ENCODE data around the gene NTN1.

DNA sequence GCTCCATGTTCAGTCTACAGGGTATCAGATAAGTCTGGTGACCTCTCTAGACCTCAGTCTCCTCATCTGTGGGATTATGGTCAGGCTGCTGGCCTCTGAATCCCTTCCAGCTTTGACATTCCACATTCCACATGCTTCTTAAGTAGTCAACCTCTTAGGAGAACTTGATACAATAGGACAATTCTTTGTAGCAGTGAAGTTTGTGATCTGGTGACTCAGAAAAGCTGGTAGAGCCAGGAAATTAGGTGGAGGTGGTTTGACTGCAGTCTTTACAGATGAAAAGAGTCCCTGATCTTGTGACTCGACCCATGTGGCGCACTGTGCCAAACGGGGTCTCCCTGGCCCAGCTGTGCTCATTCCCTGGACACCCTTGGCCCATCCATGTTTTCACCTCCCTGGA lies 147.8 kb downstream of the NTN1 start:
- TF ChIP-seq, protein P1, sequence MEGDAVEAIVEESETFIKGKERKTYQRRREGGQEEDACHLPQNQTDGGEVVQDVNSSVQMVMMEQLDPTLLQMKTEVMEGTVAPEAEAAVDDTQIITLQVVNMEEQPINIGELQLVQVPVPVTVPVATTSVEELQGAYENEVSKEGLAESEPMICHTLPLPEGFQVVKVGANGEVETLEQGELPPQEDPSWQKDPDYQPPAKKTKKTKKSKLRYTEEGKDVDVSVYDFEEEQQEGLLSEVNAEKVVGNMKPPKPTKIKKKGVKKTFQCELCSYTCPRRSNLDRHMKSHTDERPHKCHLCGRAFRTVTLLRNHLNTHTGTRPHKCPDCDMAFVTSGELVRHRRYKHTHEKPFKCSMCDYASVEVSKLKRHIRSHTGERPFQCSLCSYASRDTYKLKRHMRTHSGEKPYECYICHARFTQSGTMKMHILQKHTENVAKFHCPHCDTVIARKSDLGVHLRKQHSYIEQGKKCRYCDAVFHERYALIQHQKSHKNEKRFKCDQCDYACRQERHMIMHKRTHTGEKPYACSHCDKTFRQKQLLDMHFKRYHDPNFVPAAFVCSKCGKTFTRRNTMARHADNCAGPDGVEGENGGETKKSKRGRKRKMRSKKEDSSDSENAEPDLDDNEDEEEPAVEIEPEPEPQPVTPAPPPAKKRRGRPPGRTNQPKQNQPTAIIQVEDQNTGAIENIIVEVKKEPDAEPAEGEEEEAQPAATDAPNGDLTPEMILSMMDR (IDR thresholded peaks at IDR 0.05; ENCODE audit: low read length) = no peak
- no peak for TF ChIP-seq EZH2 (IDR thresholded peaks at IDR 0.05; ENCODE audit: borderline replicate concordance, low read length)

Data from OCI-LY1 (cell line).